GM18873 (cell line): ENCODE data around the gene SYNDIG1.

Experiments
- ATAC-seq: cut with Tn5 transposase; IDR thresholded peaks from one replicate; pipeline ENCODE4 v1.9.1; 2021; ENCODE audit warnings: mild to moderate bottlenecking, moderate library complexity, moderate number of reproducible peaks; ENCODE audit not compliant: unreplicated experiment, low FRiP score

The SYNDIG1 gene

GRCh38 chr20:24445510-24446170 lies 23.8 kb upstream of the SYNDIG1 start:
- no peak for ATAC-seq

- no peak for ATAC-seq
Observed at GRCh38 chr20:24446811-24447210, 22.6 kb upstream of the SYNDIG1 start.

- no peak for ATAC-seq
Observed at GRCh38 chr20:24448170-24448569, 21.3 kb upstream of the SYNDIG1 start.

GRCh38 chr20:24449026-24449720 lies 20.3 kb upstream of the SYNDIG1 start:
- no peak for ATAC-seq

GRCh38 chr20:24450177-24450576 lies 19.3 kb upstream of the SYNDIG1 start:
- ATAC-seq = no peak

GRCh38 chr20:24450624-24451376 lies 18.6 kb upstream of the SYNDIG1 start:
- ATAC-seq = no peak

GRCh38 chr20:24451428-24451827 lies 18.0 kb upstream of the SYNDIG1 start:
- ATAC-seq = no peak

GRCh38 chr20:24452016-24452415 lies 17.4 kb upstream of the SYNDIG1 start:
- no peak for ATAC-seq

- no peak for ATAC-seq
Observed at GRCh38 chr20:24452498-24453127, 16.8 kb upstream of the SYNDIG1 start.

GRCh38 chr20:24453869-24454268 lies 15.6 kb upstream of the SYNDIG1 start:
- ATAC-seq = no peak

- ATAC-seq = no peak
Observed at GRCh38 chr20:24455081-24455480, 14.3 kb upstream of the SYNDIG1 start.

GRCh38 chr20:24456398-24456781 lies 13.0 kb upstream of the SYNDIG1 start:
- ATAC-seq = no peak

GRCh38 chr20:24458436-24458835 lies 11.0 kb upstream of the SYNDIG1 start:
- ATAC-seq = no peak

GRCh38 chr20:24459733-24460132 lies 9.7 kb upstream of the SYNDIG1 start:
- ATAC-seq = no peak

GRCh38 chr20:24460712-24461111 lies 8.7 kb upstream of the SYNDIG1 start:
- no peak for ATAC-seq

- ATAC-seq = no peak
Observed at GRCh38 chr20:24461848-24462247, 7.6 kb upstream of the SYNDIG1 start.

GRCh38 chr20:24462460-24463010 lies 6.9 kb upstream of the SYNDIG1 start:
- no peak for ATAC-seq

GRCh38 chr20:24465159-24465558 lies 4.3 kb upstream of the SYNDIG1 start:
- ATAC-seq = no peak

- no peak for ATAC-seq
Observed at GRCh38 chr20:24465730-24466129, 3.7 kb upstream of the SYNDIG1 start.

GRCh38 chr20:24468401-24469115 lies 871 bp upstream of the SYNDIG1 start:
- no peak for ATAC-seq
